ENCODE data around the gene SMCO1.

DNA sequence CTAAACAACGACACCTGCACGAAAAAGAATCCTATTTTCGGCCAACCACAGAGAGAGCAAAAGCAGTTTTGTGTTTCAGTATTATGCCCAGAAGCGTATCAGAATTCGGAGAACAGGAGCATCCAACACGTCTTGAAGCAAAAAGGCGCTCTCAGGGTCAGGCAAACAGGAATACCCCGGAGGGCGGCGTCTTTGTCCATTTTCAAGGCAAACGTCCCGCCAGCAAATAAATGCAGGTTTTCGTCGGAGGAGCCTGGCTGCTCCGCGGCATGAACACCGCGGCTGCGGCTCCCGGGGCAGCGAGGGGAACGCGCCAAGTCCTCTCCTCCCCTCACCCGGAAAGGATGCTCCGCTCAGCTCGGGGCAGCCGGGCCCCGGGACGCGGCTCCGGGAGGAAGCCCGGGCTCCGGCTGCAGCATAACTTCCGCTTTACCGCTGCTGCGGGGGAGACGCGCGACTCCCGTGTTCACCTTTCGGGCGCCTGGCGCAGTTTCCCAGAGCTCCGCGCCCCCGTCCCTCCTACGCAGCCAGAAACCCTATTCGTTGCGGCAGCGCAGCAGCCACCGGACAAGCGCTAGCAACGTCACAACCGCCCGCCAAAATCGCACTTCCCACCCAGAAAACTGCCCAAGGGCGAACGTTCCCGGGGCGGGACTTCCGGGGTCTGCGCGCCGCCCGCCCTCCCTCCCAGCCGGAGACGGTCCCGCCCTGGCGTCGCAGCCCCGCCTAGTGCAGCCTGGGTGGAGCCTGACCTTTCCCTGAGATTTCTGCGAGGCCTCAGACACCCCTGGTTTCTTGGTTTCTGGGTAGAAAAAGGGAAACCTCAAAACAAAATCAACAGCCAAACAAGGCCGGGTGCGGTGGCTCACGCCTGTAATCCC is 11.7 kb downstream of the SMCO1 start, which contains the start of gene RNF168:
- TF ChIP-seq, protein P1, sequence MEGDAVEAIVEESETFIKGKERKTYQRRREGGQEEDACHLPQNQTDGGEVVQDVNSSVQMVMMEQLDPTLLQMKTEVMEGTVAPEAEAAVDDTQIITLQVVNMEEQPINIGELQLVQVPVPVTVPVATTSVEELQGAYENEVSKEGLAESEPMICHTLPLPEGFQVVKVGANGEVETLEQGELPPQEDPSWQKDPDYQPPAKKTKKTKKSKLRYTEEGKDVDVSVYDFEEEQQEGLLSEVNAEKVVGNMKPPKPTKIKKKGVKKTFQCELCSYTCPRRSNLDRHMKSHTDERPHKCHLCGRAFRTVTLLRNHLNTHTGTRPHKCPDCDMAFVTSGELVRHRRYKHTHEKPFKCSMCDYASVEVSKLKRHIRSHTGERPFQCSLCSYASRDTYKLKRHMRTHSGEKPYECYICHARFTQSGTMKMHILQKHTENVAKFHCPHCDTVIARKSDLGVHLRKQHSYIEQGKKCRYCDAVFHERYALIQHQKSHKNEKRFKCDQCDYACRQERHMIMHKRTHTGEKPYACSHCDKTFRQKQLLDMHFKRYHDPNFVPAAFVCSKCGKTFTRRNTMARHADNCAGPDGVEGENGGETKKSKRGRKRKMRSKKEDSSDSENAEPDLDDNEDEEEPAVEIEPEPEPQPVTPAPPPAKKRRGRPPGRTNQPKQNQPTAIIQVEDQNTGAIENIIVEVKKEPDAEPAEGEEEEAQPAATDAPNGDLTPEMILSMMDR (IDR thresholded peaks at IDR 0.05), result no peak
- TF ChIP-seq POLR2A (IDR thresholded peaks at IDR 0.05), result peak; percentile 78 to 94
